Kidney glomerular epithelial cell (primary cell): ENCODE results near the gene POU4F2.
"Not testable (repeated sequence)": the region's sequence is repeated elsewhere in the genome, so short reads cannot be mapped to it uniquely, and the experiment has no call there.

Source experiments
- DNase-seq: peaks from one replicate; lab custom pipeline; 2025; lab: John Stamatoyannopoulos, UW

POU4F2 gene

GRCh38 chr4:146654687-146655520 is 16.2 kb downstream of the POU4F2 start:
- DNase-seq, result no peak

- no peak for DNase-seq
Measured at GRCh38 chr4:146655521-146655856, 16.8 kb downstream of the POU4F2 start.

- DNase-seq, result no peak
Measured at GRCh38 chr4:146661367-146661766, 22.7 kb downstream of the POU4F2 start.

GRCh38 chr4:146663968-146664311 is 25.2 kb downstream of the POU4F2 start:
- DNase-seq, result not testable (repeated sequence)

GRCh38 chr4:146674829-146675570 is 36.3 kb downstream of the POU4F2 start:
- no peak for DNase-seq
